ENCODE results near the gene PODN.

Gene PODN, protein sequence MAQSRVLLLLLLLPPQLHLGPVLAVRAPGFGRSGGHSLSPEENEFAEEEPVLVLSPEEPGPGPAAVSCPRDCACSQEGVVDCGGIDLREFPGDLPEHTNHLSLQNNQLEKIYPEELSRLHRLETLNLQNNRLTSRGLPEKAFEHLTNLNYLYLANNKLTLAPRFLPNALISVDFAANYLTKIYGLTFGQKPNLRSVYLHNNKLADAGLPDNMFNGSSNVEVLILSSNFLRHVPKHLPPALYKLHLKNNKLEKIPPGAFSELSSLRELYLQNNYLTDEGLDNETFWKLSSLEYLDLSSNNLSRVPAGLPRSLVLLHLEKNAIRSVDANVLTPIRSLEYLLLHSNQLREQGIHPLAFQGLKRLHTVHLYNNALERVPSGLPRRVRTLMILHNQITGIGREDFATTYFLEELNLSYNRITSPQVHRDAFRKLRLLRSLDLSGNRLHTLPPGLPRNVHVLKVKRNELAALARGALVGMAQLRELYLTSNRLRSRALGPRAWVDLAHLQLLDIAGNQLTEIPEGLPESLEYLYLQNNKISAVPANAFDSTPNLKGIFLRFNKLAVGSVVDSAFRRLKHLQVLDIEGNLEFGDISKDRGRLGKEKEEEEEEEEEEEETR

DNA sequence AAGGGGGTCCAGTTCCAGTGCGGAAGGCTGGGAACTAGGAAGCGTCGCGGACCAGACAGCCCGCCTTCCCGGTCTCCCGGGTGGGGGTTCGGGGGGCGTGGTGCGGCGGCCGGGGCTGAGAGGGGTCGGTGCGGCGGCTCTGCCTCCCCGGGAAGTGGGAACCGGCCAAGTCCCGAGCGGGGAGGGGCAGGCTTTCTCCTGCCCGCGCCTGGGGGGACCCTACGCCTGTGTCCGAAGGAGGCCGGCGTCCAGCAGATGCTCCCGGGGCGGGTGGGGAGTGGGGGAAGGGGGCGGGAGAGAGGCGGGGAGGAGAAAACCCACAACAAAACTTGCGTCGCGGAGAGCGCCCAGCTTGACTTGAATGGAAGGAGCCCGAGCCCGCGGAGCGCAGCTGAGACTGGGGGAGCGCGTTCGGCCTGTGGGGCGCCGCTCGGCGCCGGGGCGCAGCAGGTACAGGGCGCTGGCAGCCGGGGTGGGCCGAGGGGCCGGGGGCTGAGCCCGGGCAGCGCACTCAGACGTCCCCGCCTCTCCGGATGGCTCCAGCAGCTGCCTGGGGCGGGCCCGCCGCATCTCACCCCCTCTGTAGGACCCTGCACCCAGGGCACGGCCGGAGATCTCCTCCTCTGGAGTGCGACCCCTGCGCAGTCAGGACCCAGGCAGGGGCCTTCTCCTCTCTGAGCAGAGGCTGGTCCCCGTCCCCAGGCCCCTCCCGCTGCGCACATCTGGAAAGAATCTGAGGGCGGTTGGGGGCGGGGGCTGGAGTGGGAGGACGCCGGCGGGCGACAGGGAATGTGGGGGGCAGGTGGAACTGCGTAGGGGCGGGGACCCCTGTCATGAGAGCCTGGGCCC, at the start of gene PODN:
Gene PODN, plus strand, starts transcription at position 355 of the 849 bp plus-strand sequence. CDS start 7,643 bp downstream, outside the sequence.
- DNase-seq (ENCODE audit: low spot score), result peak; percentile 74

DNA sequence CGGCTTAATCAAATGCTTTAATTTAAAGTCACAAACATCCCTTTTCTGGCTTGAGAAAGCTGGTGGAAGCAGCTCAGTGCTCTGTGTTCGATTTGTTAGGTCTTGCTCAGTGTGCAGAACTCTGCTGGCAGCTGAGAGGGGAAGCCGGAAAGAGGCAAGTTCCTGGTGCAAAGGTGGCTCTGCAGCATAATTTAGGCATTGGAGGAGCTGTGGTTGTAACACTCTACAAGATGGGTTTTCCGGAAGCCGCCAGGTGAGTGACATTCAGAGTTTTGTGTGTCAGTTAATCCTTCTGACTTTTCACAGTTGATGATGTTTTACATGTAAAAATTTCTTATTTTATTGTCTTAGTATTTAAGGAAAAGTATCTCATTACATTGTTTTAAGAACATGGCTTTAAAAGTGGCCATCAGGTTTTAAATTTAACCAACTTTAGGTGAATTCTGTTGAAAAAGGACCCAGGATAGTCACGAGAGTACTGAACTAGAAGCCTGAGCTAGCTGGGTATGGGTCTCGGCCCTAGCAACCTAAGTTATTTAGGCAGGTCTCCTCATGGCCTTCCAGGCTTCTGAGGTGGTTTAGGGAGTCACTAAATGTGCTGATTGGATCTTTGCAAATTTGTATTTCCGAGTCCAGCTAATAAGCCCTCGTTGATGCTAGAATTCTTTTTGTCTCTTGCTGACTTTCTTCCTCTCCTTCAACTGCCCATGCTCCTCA, 47.1 kb upstream of the PODN start:
- peak; percentile 73 for DNase-seq (ENCODE audit: low spot score)

DNA sequence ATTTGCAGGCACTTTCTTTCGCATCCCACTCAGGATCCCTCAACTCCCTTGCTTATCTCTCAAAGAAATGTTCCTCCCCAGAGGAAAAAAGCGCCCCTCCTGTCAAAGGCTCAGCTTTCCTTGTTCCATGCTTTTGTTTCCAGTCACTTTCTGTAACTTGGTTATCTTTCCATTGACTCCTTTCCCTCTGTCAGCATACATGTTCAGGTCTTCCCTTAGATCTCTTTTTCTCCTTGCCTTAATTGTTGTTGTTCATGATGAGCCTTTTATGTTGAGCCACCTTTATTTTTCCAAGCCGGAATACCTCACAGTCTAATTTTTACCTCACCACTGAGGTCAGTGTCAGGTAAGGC, 46.5 kb upstream of the PODN start:
- DNase-seq (ENCODE audit: low spot score), result no peak

- DNase-seq (ENCODE audit: low spot score), result no peak
Measured at GRCh38 chr1:53016705-53017104, 45.3 kb upstream of the PODN start.

- no peak for DNase-seq (ENCODE audit: low spot score)
Measured at GRCh38 chr1:53020588-53020987, 41.4 kb upstream of the PODN start.

GRCh38 chr1:53022179-53022578, 39.8 kb upstream of the PODN start:
- no peak for DNase-seq (ENCODE audit: low spot score)

DNA sequence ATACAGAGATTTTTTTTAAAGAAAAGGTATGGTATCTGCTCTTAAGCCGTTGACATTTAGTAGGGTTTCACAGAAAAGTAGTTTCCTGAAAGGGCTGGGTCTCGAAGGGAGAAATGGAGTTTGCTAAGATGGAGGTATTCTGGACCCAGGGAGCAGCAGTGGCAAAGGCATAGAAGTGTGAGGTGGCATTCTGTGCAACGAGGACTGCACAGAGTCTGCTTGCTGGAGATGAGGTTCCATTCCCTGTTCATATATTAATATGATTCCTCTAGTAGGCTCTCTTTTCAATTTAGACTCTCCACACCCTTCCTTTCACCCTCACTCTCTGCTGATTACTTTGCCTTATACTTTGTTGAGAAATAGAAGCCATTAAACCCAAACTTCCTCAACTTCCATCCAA, 38.5 kb upstream of the PODN start:
- DNase-seq (ENCODE audit: low spot score), result no peak

DNA sequence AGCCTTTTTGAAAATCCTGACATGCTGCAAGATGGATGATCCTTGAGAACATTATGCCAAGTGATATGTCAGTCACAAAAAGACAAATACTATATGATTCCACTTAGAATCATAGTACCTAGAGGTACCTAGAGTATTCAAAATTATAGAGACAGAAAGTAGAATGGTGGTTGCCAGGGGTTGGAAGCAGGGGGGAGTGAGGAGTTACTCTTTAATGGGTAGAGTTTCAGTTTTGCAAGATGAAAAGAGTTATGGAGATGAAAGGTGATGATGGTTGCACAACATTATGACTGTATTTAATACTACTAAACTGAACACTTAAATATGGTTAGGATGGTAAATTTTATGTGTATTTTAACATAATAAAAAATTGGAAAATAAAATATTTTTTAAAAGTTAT, 37.9 kb upstream of the PODN start:
- DNase-seq (ENCODE audit: low spot score), result no peak

DNA sequence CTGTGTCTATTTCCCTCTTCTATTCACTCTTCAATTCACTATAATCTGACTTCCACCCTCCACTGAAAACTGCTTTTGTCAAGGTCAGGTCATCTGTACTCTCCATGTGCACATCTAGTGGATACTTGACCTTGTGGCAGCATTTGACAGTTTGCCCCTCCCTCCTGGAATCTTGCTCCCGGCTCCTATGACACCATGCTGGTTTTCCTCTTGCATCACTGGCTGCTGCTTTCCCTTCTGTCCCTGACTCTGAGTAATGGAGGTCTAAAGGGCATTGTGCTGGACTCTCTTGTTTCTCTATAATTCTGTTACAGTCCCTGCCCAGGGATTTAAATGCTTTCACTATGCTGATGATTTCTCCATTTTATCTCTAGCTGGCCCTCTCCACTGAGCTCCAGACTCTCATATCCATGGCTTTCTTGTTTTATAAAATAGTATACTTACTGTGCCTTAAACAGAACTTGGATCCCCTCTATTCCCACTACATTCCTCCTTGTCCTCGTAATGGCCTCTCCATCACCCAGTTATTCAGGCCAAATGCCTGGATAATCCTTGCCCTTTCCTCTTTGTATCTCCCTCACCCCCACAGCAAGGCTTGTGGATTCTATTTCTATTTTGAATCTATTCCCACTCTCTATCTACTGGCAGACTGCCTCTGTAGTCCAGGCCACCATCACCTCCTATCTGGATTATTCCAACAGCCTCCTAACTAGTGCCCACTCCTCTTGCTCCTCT, 36.8 kb upstream of the PODN start:
- DNase-seq (ENCODE audit: low spot score), result no peak

GRCh38 chr1:53025769-53026112, 36.3 kb upstream of the PODN start:
- no peak for DNase-seq (ENCODE audit: low spot score)

- no peak for DNase-seq (ENCODE audit: low spot score)
Measured at GRCh38 chr1:53026254-53026653, 35.8 kb upstream of the PODN start.

- no peak for DNase-seq (ENCODE audit: low spot score)
Measured at GRCh38 chr1:53031732-53032131, 30.3 kb upstream of the PODN start.

DNA sequence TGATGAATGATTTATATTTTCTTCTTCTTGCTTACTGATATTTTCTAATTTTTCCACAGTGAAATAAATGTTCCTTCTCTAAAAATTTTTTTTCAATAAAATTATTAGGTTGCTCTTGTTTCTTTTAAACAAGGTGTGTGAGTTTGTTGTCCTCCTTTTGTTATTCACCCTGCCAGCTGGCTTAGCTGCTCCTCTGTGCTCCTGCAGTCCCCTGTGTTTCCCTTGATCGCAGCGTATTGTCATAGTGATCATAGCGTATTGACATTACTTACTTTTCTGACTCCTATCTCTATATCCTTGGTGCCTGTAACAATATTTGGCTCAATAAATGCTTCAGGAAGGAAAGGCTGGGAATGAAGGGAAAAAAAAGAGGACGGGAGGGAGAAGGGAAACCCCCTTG, 24.9 kb upstream of the PODN start:
- DNase-seq (ENCODE audit: low spot score), result no peak

DNA sequence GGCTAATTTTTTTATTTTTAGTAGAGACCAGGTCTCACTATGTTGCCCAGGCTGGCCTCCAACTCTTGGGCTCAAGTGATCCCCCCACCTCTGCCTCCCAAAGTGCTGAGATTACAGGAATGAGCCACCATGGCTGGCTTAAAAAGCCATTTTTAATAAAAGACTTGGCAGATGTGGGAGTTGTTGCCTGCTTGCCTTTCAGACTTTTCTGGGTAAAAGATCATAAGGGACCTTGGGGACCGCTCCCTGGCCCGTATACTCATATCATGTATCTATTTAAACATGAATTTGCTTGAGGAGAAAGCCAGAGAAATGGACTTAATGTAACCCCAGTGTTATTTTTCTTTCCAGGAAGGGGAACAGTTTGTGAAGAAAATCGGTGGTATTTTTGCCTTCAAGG, 23.4 kb upstream of the PODN start:
- DNase-seq (ENCODE audit: low spot score), result no peak

- no peak for DNase-seq (ENCODE audit: low spot score)
Measured at GRCh38 chr1:53043271-53043670, 18.7 kb upstream of the PODN start.

DNA sequence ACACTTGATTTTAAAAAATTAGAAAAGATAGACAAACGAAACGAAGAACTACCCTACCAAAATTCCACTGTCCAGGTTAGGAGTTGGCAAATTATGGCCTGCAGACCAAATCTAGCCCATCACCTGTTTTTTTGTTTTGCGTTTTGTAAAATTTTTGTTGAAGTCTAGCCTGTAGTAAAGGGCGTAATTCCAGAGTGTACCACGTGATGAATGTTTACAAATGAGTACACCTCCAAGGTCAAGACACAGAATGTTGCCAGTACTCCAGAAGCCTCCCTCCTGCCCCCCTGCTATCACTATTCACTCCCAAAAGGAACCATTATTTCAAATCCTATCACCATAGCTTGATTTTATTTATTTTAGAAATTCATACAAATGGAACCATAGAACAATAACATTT, 17.1 kb upstream of the PODN start:
- DNase-seq (ENCODE audit: low spot score), result no peak

GRCh38 chr1:53046930-53047329, 15.1 kb upstream of the PODN start:
- no peak for DNase-seq (ENCODE audit: low spot score)

DNA sequence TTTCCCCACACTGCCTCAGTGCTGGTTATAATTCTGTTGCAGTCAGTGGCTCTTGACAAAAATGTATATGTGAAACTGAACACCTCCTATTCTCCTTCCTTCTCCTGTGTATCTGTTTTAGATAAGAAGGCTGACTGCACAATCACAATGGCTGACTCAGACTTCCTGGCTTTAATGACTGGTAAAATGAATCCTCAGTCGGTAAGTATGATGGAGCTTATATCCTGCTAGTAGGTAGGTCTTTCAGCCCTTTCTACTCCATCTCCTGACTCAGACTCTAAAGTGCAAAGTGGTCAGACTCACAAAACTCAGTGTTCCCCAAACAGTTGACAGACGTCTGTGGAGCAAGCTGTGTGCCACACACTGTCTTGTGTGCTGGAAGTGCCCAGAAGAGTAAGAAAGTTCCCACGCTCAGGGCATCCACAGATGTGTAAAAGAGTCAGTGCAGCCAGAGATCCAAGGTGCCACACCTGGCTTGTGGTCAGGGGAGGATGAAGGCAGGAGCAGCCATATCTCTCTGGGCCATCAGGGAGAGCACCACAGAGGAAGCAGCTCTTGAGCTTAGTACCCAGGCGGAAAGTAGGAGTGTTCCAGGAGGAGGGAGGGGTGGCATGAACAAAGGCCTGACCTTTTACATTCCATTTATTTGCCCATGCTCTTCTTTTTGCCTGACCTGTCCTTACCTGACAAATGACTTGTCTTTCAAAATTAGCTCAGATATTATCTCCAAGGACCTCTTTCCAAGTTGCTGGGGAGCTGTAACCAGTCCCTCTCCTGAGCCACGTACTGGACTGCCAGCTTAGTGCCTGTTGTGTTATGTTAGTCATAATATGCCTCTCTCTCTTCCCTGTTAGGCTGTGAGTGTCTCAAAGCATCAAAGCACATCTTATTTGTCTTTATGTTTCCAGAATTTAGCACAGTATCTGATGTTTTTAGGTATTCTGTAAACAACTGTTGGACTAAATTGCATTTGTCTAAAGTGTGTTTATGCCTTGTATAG, 14.0 kb upstream of the PODN start:
- no peak for DNase-seq (ENCODE audit: low spot score)

DNA sequence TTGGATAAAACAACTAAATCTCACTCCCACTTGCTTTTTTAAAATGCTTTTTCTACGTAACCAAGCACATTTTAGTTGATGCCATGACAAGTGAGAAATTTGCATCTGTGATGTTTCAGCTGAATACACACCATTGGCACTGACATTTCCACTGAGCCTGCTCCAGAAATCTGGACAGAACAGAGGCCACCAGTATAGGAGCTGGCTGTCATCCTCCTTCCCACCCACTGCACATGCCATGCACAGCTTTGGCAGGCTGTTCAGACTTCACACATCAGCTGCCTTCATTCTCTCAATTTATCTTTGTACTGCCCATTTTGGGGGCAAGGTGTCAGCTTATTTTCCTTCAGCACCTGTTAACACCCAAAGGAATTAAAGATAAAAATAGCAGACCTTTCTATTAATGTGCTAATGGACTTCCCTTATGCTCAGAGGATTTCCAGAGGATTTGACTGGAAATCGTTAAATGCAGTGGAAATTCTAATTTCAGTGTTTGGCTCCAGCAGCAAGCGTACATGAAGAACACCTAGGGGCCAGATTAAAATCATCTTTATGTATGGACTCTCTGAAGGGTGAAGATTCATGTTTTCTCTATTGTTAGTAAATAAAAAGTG, 12.9 kb upstream of the PODN start:
- DNase-seq (ENCODE audit: low spot score), result no peak

- no peak for DNase-seq (ENCODE audit: low spot score)
Measured at GRCh38 chr1:53049574-53049967, 12.4 kb upstream of the PODN start.

Data from left forelimb (tissue), 1 donor.